Transverse colon (tissue), 4 donors: ENCODE data around the gene DDX51. TPM values are rescaled to one million over a fixed set of nuclear protein-coding genes. Genes with fewer than 3 reads are reported as not detected.
A peak's percentile ranks its signal among the peaks of the same experiment; 100 is the strongest.

Experiments
- DNase-seq: peaks from one replicate; pipeline ENCODE4 v3.0.0-alpha.2; 2019
- H3K27ac ChIP-seq, 4 donors: fragments of 200-600 bp; sonication (generic); 2 replicates each; pipeline ENCODE4 v1.5.1; 2016 to 2018; ENCODE audit warnings: inconsistent platforms in 4 of 4
- H3K27me3 ChIP-seq: fragments of 200-600 bp; sonication (generic); 2 replicates; pipeline ENCODE4 v1.5.1; 2017; ENCODE audit warnings: inconsistent platforms
- H3K36me3 ChIP-seq, 4 donors: fragments of 200-600 bp; sonication (generic); 2 replicates each; pipeline ENCODE4 v1.5.1; 2017 to 2019; ENCODE audit warnings: inconsistent platforms in 4 of 4
- H3K4me1 ChIP-seq, 4 donors: fragments of 200-600 bp; sonication (generic); 2 replicates each; pipeline ENCODE4 v1.5.1; 2017 to 2020; ENCODE audit warnings: inconsistent platforms in 4 of 4
- H3K4me3 ChIP-seq, 4 donors: fragments of 200-600 bp; sonication (generic); 1 replicate in 1 of 4; 2 replicates in 3 of 4; pipeline versions ENCODE4 v1.5.1 to v1.6.1; 2017 to 2019; ENCODE audit warnings: inconsistent platforms in 4 of 4
- H3K9me3 ChIP-seq, 2 donors: fragments of 200-600 bp; sonication (generic); 2 replicates each; pipeline ENCODE4 v1.5.1; 2017 to 2019; ENCODE audit warnings: inconsistent platforms in 2 of 2
- CTCF ChIP-seq, 5 experiments: fragments of 200-600 bp in 3 of 5; fragments of 450-650 bp in 2 of 5; sonication (generic) in 3 of 5; IDR thresholded peaks; 1 replicate in 2 of 5; 2 replicates in 3 of 5; pipeline ENCODE4 v1.5.1; 2016 to 2017; ENCODE audit warnings: antibody characterized with exemption in 5 of 5, inconsistent platforms in 3 of 5, mild to moderate bottlenecking in 2 of 5, moderate library complexity in 1 of 5
- EP300 ChIP-seq: sonication (generic); formaldehyde crosslinking; IDR thresholded peaks from one replicate; pipeline ENCODE4 v1.6.1; 2017; ENCODE audit warnings: antibody characterized with exemption, low read depth
- POLR2A ChIP-seq: fragments of 450-650 bp; IDR thresholded peaks from one replicate; pipeline ENCODE4 v1.6.1; 2016; ENCODE audit warnings: antibody characterized with exemption, mild to moderate bottlenecking, moderate library complexity
- POLR2AphosphoS5 ChIP-seq, 3 donors: sonication (generic); formaldehyde crosslinking; IDR thresholded peaks; one replicate each; pipeline ENCODE4 v1.6.1; 2016; ENCODE audit warnings: antibody characterized with exemption in 3 of 3
- WGBS, 2 donors: methylation state at CpG; one replicate each; pipeline ENCODE4 v1.1.5; 2018; ENCODE audit warnings: low coverage in 1 of 2; 5-methylcytosine and 5-hydroxymethylcytosine counted together
- in situ Hi-C, 4 donors: fragments of 200-750 bp; cut with MboI; loops; one replicate each; pipeline versions ENCODE4 v1.15.0 to v1.15.1; 2017; ENCODE audit warnings: low sequenced_read_pairs in 3 of 4, low pct_ligation_motif_present in 1 of 4, low pct_unique_long_range_greater_than_20kb in 1 of 4
- intact Hi-C: fragments of 100-400 bp; cut with DNase I; formaldehyde crosslinking; loops from one replicate; pipeline ENCODE4 v1.15.1; 2023; ENCODE audit warnings: low total_unique reads
- total RNA-seq, 4 donors: library from RNA; depleted of rRNA; stranded (reverse); fragments of >200 nt; gene quantifications; one replicate each; pipeline ENCODE4 v1.1.0, GENCODE V29; 2016

Gene DDX51
- total RNA-seq, 4 donors from 2014 or later, result 5.3 to 52.7 (median 21.2) TPM

GRCh38 chr12:132145334-132145733 lies 1.2 kb upstream of the DDX51 start:
- in situ Hi-C loops, result no loop called here
- intact Hi-C loops, result no loop called here
- Histone ChIP-seq H3K27ac (peak overlapping the region in 2 of 4 donors; percentile 88 to 89), H3K4me1 (peaks cover 16 to 24% (median 23%) of the 10 kb centered on the region in 4 donors), H3K27me3 (no peaks in the 10 kb centered on the region), H3K4me3 (peak overlapping the region in 2 of 4 donors; percentile 89 to 91), H3K36me3 (peaks cover 0 to 10% (median 0%) of the 10 kb centered on the region in 4 donors), H3K9me3 (no peaks in the 10 kb centered on the region)
- TF ChIP-seq EP300 (no peak), POLR2AphosphoS5 (IDR thresholded peaks at IDR 0.05) (no peak), POLR2A (no peak), CTCF (IDR thresholded peaks at IDR 0.05) (no peak)
- 79% methylated on average over 5 of the region's 7 CpGs; no CpG with 5 or more reads in 1 of the 2 donors for WGBS, 2 donors
- no peak for DNase-seq

- DNase-seq, result no peak
- H3K27ac ChIP-seq, result peak overlapping the region; percentile 84 to 92 (median 88)
- H3K4me1 ChIP-seq, result peaks cover 16 to 24% (median 23%) of the 10 kb centered on the region in 4 donors
- H3K36me3 ChIP-seq, result peaks cover 0 to 14% (median 0%) of the 10 kb centered on the region in 4 donors
- H3K27me3 ChIP-seq, result no peaks in the 10 kb centered on the region
- H3K4me3 ChIP-seq, result peak overlapping the region; percentile 62 to 96 (median 90)
- no peaks in the 10 kb centered on the region for H3K9me3 ChIP-seq
- TF ChIP-seq POLR2AphosphoS5 (IDR thresholded peaks at IDR 0.05) (no peak), POLR2A (no peak), CTCF (IDR thresholded peaks at IDR 0.05) (no peak), EP300 (no peak)
- intact Hi-C loops (no loop called here), in situ Hi-C loops (no loop called here)
- 5% methylated on average over 13 of the region's 17 CpGs; no CpG with 5 or more reads in 1 of the 2 donors for WGBS, 2 donors
These were observed 670 bp upstream of the DDX51 start for GRCh38 chr12:132144810-132145168.

GRCh38 chr12:132143336-132144071 lies 615 bp downstream of the DDX51 start:
- in situ Hi-C loops, result no loop called here
- peak overlapping the region; percentile 62 to 91 (median 89) for H3K4me3 ChIP-seq
- no peaks in the 10 kb centered on the region for H3K27me3 ChIP-seq
- H3K4me1 ChIP-seq, result peaks cover 16 to 24% (median 23%) of the 10 kb centered on the region in 4 donors
- H3K27ac ChIP-seq, result peak overlapping the region; percentile 84 to 92 (median 88)
- no peak for DNase-seq
- WGBS, 2 donors, result 1% methylated on average over 45 of the region's 82 CpGs; no CpG with 5 or more reads in 1 of the 2 donors
- peaks cover 0 to 14% (median 6%) of the 10 kb centered on the region in 4 donors for H3K36me3 ChIP-seq
- TF ChIP-seq EP300 (no peak), CTCF (IDR thresholded peaks at IDR 0.05) (no peak), POLR2A (no peak), POLR2AphosphoS5 (IDR thresholded peaks at IDR 0.05) (no peak)
- H3K9me3 ChIP-seq, result no peaks in the 10 kb centered on the region
- intact Hi-C loops, result no loop called here

- intact Hi-C loops (no loop called here), in situ Hi-C loops (no loop called here)
- no peaks in the 10 kb centered on the region for H3K9me3 ChIP-seq
- peak overlapping the region in 1 of 4 donors; percentile 84 for H3K27ac ChIP-seq
- DNase-seq, result no peak
- peak overlapping the region in 3 of 4 donors; percentile 62 to 91 (median 89) for H3K4me3 ChIP-seq
- peaks cover 16 to 24% (median 23%) of the 10 kb centered on the region in 4 donors for H3K4me1 ChIP-seq
- no peak for TF ChIP-seq EP300
- TF ChIP-seq POLR2A, result no peak
- no peak for TF ChIP-seq CTCF (IDR thresholded peaks at IDR 0.05)
- no peak for TF ChIP-seq POLR2AphosphoS5 (IDR thresholded peaks at IDR 0.05)
- WGBS, 2 donors, result 69% methylated on average over 24 of the region's 24 CpGs; no CpG with 5 or more reads in 1 of the 2 donors
- peaks cover 0 to 14% (median 6%) of the 10 kb centered on the region in 4 donors for H3K36me3 ChIP-seq
- no peaks in the 10 kb centered on the region for H3K27me3 ChIP-seq
These were observed 1.3 kb downstream of the DDX51 start for GRCh38 chr12:132142679-132143335.
